GM18909 (cell line): Measurements from ENCODE around the gene NKD2.

Experiments
- ATAC-seq: cut with Tn5 transposase; IDR thresholded peaks from one replicate; pipeline ENCODE4 v1.9.1; 2021; ENCODE audit warnings: mild to moderate bottlenecking; ENCODE audit not compliant: unreplicated experiment, poor library complexity

Gene NKD2

DNA sequence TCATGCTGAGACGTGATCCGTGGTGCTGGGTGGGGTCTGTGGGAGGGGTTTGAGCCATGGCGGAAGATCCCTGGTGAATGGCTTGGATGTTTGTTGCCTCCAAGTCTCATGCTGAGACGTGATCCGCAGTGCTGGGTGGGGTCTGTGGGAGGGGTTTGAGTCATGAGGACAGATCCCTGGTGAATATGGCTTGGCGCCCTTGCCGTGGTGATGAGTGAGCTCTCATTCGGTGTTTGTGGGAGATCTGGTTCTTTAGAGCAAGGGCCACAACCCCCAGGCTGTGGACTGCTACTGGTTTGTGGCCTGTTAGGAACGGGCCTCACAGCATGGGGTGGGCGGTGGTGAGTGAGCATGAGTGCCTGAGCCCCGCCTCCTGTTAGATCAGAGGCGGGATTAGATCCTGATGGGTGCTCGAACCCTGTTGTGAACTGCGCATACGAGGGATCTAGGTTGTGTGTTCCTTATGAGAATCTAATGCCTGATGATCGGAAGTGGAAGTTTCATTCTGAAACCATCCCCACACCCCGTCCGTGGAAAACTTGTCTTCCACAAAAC is 31.2 kb downstream of the NKD2 start:
- ATAC-seq, result no peak

DNA sequence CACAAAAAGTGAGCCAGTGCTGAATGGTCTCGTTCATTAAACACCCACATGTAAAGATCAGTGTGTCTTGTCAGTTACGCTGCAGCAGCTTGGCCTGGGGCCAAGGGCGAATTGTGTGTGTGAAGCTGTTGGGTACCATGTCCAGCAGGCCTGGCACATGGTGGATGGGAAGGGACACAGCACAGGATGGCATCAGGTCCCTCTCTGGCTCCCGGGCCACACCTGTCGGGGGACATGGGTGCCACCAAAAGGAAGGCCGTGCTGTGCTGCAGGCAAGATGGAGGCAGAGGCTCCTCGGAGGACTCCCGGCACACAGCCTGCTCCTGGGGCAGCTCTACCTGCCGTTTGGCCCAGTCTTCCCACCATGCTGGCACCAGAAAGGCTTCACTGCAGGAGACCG is 32.0 kb downstream of the NKD2 start:
- ATAC-seq, result no peak

DNA sequence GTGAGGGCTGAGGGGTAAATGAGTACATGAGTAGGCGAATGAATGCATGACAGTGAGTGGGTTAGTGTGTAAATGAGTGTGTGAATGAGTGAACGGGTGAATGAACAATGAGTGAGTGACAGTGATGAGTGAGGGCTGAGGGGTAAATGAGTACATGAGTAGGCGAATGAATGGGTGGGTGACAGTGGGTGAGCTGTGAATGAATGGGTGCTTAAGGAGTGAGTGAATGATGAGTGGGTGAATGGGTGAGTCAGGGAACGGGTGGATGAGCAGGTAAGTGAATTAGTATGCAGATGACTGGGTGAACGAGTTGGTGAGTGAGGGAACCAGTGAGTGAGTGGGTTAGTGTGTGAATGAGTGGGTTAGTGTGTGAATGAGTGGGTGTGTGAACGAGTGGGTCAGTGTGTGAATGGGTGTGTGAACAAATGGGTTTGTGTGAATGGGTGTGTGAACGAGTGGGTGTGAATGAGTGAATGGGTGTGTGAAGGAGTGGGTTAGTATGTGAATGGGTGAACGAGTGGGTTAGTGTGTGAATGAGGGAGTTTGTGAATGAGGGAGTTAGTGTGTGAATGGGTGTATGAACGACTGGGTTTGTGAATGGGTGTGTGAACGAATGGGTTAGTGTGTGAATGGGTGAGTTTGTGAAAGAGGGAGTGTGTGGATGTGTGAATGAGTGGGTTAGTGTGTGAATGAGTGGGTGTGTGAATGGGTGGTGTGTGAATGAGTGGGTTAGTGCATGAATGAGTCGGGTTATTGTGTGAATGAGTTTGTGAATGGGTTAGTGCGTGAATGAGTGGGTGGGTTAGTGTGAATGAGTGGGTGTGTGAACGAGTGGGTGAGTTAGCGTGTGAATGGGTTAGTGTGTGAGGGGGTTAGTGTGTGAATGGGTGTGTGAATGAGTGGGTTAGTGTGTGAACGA is 32.9 kb downstream of the NKD2 start:
- ATAC-seq, result no peak

DNA sequence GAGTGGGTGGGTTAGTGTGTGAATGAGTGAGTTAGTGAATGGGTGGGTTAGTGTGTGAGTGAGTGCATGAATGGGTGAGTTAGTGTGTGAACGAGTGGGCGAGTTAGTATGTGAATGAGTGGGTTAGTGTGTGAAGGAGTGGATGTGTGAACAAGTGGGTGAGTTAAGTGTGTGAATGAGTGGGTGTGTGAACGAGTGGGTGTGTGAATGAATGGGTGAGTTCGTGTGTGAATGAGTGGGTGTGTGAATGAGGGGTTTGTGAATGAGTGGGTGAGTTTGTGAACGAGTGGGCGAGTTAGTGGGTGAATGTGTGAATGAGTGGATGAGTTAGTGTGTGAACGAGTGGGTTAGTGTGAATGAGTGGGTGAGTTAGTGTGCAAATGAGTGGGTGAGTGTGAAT is 34.0 kb downstream of the NKD2 start:
- no peak for ATAC-seq

DNA sequence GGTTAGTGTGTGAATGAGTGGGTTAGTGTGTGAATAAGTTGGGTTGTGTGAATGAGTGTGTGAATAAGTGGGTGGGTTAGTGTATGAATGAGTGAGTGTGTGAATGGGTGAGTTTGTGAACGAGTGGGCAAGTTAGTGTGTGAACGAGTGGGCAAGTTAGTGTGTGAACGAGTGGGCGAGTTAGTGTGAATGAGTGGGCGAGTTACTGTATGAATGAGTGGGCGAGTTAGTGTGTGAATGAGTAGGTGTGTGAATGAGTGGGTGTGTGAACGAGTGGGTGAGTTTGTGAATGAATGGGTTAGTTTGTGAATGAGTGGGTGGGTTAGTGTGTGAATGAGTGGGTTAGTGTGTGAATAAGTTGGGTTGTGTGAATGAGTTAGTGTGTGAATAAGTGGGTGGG is 34.7 kb downstream of the NKD2 start:
- ATAC-seq, result no peak

DNA sequence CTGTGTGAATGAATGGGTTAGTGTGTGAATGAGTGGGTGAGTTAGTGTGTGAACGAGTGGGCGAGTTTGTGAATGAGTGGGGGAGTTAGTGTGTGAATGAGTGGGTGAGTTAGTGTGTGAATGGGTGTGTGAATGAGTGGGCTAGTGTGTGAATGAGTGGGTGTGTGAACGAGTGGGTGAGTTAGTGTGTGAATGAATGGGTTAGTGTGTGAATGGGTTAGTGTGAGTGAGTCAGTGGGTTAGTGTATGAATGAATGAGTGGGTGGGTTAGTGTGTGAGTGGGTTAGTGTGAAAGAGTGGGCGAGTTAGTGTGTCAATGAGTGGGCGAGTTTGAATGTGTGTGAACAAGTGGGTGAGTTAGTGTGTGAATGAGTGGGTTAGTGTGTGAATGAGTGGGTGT is 35.5 kb downstream of the NKD2 start:
- ATAC-seq, result no peak

DNA sequence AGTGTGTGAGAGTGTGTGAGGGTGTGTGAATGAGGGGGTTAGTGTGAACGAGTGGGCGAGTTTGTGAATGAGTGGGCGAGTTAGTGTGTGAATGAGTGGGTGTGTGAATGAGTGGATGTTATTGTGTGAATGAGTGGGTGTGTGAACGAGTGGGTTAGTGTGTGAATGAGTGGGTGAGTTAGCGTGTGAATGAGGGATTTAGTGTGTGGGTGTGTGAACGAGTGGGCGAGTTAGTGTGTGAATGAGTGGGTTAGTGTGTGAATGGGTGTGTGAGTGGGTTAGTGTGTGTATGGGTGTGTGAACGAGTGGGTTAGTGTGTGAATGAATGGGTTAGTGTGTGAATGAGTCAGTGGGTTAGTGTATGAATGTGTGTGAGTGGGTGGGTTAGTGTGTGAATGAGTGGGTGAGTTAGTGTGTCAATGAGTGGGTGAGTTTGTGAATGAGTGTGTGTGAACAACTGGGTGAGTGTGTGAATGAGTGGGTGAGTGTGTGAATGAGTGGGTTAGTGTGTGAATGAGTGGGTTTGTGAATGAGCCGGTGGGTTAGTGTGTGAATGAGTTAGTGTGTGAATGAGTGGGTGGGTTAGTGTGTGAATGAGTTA is 37.5 kb downstream of the NKD2 start:
- ATAC-seq, result no peak

DNA sequence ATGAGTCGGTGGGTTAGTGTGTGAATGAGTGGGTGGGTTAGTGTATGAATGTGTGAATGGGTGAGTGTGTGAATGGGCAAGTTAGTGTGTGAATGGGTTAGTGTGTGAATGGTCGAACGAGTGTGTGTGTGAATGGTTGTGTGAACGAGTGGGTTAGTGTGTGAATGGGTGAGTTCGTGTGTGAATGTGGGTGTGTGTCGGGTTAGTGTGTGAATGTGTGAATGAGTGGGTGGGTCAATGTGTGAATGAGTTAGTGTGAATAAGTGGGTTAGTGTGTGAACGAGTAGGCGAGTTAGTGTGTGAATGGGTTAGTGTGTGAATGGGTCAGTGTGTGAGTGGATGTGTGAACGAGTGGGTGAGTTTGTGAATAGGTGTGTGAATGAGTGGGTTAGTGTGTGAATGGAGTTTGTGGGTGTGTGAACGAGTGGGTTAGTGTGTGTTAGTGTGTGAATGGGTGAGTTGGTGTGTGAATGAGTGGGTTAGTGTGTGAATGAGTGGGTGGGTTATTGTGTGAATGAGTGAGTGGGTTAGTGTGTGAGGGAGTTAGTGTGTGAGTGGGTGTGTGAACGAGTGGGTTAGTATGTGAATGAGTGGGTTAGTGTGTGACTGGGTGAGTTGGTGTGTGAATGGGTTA is 38.8 kb downstream of the NKD2 start:
- ATAC-seq, result no peak

DNA sequence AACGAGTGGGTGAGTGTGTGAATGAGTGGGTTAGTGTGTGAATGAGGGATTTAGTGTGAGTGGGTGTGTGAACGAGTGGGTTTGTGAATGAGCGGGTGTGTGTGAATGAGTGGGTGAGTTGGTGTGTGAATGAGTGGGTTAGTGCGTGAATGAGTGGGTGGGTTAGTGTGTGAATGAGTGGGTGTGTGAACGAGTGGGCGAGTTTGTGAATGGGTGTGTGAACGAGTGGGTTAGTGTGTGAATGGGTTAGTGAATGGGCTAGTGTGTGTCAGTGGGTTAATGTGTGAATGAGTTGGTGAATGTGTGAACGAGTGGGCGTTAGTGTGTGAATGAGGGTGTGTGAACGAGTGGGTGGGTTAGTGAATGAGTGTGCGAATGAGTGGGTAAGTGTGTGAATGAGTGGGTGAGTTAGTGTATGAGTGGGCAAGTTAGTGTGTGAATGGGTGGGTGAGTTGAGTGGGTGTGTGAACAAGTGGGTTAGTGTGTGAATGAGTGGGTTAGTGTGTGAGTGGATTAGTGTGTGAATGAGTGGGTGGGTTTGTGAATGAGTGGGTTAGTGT is 39.6 kb downstream of the NKD2 start:
- ATAC-seq, result no peak

DNA sequence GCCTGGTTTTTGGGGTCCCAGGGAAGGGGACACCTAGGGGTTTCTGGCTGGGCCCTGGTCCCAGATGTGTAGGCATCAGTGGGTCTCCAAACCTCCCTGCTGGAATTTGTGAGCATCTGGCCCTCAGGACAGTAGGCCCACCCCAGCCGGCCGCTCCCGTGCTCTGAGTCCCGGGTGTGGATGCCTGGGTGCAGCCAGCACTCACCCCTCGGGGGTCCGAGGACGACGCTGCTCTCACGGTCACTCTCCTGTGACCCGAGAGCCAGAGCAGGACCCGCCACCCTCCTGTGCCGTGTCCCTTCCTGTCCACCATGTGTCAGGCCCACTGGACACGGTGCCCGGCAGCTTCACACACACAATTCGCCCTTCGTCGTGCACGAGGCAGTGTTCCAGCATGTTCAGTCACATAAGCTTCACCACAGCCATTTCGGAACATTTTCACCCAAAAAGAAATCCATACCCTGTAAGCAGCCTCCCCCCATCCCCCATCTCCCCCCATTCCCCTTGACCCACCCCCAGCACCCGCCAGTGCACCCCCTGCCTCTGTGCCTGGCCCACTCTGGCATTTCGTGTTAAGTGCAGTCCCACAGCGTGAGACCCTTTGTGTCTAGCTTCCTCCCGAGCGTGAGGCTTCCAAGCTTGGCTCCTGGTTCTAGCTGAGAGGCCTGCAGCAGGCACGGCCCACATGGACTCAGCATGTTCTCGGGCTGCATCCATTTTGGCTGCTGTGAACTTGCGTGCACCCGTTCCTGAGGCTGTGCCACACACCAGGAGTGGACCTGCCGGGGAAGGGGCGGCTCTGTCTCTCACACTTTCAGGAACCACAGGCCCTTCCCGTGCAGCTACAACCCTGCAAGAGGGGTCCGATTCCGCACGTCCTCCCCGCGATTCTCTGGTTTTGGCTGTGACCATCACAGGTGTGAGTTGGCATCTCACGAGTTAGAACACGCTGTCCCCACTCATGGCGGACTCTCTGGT is 40.5 kb downstream of the NKD2 start:
- ATAC-seq, result no peak

DNA sequence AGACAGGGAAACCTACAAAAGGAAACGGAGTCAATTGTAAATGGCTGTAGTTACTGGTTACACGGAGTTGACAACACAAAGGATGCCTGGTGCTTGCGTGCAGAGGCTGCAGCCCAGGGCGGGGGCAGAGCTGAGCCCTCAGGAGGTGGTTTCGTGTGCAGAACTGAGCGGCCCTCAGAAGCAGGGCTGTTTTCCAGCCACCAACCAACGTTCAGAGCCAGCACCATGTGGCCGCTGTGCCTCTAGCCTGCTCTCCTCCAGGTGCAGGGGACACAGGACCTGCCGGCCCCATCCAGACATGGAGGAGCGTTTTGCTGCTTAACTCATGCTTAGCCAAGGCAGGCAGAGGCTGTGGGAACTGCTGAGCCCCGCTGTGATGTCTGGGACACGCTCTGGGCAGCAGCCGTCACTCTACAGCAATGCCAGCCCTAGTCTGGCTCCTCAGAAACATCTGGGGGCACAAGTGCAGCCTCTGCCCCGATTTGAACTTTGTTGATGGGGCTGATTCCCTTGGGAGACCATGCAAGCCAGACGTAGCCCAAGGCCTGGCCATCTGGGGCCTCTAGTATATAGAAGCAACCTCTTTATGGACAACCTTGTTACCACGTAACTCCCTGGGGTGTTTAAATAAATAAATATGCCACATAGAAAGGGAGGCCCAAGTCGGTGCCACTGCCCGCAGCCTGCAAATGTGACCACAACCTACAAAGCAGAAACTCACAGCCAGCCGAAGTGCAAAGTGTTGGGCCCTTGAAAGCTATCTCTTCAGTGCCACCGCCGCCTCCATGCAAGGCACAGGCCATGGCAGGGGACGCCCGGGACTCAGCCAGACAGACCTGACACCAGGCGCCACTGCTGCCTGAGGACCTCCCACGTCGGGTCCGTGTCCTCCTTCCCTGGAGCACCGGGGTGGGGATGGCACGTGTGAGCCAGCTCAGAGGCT is 42.1 kb downstream of the NKD2 start:
- no peak for ATAC-seq

DNA sequence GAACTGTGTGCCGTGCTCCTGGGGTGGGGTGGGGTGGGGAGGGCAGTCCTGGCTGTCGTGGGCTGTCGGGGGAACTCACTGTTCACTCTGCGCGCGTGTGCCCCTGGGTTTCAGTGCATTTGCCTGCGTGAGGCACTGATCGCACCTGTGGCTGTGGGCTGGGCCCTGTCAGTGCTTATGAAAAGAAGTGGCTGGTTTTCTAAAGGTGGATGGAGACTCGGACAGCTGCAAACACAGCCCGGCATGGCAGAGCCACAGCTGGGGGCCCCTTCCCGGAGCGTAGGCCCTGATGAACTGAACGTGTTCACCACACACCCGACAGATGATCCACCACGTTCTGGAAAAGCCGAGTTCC is 42.7 kb downstream of the NKD2 start:
- no peak for ATAC-seq

DNA sequence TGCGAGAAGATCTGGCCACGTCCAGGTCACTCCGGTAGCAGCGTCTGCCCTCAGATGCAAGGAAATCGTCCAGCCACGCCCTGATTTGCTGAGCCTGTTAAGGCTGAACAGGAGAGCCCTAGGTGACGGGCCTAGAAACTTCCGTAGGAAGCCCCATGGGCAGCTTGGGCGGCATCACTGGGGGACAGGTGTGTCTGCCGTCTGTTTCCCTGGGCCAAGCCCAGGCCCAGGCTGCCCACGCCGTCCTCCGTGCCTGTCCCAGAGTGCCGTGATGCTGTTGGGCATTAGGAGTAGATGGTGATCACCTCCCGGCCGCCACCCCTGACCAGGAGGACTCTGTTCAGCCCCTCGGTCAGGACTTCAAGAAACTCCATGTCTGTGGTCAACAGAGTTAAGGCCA is 43.5 kb downstream of the NKD2 start:
- no peak for ATAC-seq

DNA sequence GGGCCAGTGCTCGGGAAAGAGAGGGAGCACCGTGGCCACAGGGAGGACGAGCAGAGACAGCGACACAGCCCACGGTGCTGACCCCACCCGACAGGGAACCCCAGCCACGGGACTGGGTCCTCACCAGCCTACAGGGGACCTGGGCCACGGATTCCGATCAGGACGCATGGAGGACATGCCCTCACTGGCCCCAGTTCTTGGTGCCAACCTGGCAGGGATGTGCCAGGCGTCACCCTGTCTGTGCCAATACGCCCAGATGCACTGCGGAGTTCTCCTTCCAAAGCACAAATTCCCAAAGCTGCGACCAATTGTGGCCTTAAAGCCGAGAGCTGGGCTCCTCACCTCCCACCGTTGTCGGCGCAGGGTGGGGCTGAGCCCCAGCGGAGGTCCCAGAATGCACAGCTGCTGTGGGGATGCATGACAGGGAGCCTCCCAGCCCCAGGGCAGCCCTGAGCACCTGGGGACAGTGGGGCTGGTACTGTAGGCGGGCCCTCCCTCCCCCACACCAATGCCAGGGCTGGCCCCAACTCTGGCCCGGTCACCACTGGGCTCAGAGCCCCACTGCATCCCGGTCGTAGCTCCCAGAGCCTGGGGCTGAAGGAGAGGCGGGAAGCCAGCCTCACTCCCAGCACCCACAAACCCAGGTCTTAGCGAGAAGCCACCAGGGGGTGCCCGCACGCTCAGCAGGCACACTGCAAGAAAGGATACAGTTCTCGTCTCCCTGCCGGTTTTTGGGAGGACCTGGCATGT is 44.2 kb downstream of the NKD2 start:
- ATAC-seq, result no peak

DNA sequence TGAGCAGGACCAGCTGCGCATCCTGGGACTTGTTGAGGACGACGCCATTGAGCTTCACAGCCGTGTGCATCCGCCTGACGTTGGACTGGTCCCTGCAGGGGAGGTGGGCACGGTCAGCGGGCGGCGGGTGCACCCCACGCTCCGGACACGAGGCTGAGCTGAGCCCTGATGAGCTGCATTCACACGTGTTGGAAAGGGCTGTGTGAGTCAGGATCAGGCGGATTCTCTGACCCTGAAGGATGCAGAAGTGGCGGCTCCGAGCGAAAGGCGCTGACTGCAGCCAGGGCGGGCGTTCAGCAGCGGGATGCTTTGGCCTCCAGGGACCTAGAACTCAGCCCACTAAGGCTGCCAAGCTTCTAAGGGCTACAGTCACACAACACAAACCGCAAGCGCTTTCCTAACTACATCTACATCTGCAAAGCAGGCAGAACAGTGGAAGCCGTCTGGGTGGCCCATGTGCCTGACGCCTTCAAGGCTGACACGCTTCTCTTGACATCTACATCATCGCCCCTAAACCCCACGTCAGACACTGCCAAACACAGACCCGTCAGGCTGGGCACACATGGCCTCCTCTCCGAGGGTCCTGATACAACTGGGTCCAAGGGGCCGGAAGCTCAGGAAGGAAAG is 44.9 kb downstream of the NKD2 start:
- no peak for ATAC-seq

DNA sequence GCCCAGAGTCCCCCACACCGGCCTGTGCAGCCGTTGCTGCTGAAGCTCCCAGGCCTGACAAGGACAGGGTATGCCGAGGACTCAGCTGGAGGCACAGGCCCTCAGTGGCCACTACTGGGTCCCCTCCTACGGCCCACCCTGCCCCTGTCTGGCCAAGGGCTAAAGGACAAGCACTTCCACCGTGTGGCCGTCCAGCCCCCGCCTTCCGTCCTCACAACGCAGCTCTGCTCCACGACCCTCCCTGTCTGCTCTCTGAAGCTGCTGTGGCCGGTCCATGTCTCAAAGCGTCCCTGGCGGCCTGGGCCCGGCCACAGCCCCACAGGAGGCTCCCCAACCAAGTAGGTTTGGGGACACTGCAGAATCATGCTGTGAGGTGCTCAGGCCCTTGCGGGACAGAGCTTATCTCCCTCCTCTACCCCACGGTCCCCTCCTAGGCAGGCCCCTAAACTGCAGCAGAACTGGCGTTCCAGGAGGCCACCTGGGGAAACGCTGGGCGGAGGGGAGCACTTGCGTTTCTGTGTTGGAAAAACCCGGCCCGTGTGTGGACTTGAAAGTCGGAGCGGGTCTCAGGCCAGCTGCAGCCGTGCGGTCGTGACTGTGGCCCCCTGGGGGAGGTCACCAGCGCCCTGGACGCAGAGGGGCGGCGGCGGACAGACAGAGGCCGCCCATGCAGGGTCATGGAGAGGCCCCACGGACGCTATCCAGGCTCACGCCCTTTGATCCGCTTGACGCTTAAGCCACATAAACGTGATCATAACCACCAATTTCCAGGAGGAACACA is 45.6 kb downstream of the NKD2 start:
- ATAC-seq, result no peak
